Hematopoietic multipotent progenitor cell treated with erythropoietin and hydrocortisone succinate and interleukin-3 and kit ligand, for 4 days (in vitro differentiated cells): ENCODE data around the gene HEMGN.
A peak's percentile ranks its signal among the peaks of the same experiment; 100 is the strongest.
"Not testable (repeated sequence)": the region's sequence is repeated elsewhere in the genome, so short reads cannot be mapped to it uniquely, and the experiment has no call there.

ENCODE experiments used
- DNase-seq: peaks from one replicate; pipeline ENCODE4 v3.0.0-alpha.2; 2015

The HEMGN gene

DNA sequence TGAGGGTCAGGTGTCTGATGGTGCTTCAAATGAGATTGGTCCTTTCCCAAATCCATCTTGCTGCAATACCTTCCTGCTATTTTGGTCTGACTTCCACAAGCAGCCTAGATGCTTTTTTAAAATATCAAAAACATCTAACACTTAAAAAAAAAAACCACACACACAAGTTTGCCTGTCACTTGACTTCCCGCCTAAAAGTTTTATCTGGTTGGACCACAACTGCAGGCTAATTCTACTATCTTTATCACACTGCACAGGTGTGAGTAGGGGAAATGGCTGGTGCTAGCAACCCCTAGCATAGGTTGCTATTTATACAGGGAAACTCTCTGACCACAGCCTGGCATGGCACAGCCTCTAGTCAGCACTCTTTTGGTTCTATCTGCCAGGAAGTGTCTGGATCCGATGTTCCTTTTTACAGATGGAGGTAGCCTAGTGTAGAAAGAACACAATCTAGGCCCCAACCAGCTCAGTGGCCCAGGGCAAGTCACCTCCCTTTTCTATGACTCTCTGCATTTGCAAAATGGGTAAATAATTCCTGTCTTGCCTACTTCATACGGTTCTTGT is at the start of gene HEMGN:
TSS of gene HEMGN (minus strand) at position 92 of the 564 bp plus-strand sequence. CDS start at position 56, 36 bp downstream.
- DNase-seq: peak; percentile 98

- peak; percentile 42 for DNase-seq
These were observed 49.5 kb upstream of the HEMGN start for GRCh38 chr9:97987487-97987886.

- peak; percentile 75 for DNase-seq
These were observed 47.3 kb upstream of the HEMGN start for GRCh38 chr9:97985058-97985861.

DNA sequence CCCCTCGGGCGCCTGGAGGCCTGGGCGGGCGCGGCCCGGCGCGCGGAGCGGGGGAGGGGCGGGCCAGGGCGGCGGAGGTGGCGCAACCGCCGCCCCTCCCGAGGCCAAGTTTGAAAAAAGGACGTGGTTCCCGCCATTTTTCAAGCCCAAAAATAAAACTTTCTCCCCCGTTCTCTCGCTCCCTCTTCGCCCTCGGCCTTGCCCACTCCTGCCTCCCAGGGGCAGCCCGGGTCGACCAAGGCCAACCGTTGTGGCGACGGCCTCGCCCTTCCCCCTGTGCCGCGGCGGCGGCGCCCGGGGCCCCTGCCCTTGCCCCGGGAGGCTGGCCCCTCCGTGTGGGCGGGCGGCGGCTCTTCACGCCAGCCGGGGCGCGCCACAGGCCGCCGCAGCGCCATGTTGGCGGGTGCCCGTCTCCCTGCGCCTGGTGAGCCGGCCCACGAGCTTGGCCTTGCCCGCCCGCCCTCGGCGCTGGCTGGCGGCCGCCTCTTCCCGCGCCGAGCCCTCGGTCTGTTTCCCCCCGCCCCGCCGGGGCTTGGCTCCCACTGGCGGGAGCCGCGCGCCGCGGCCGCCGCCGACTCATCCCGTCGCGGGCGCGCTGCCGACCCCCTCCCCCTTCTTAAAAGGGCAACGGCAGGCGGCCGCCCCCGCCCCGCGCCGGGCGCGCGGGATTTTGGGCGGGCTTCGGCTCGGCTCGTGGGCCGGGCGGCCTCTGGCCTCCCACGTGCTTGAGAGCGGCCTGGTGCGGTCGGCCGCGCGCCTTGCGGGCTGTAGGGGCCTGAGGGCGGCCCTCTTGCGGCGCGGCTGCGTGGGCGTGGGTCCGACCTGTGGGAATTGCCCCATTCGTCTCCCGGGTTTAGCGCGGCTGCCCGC is 46.5 kb upstream of the HEMGN start:
- peak; percentile 89 for DNase-seq

DNA sequence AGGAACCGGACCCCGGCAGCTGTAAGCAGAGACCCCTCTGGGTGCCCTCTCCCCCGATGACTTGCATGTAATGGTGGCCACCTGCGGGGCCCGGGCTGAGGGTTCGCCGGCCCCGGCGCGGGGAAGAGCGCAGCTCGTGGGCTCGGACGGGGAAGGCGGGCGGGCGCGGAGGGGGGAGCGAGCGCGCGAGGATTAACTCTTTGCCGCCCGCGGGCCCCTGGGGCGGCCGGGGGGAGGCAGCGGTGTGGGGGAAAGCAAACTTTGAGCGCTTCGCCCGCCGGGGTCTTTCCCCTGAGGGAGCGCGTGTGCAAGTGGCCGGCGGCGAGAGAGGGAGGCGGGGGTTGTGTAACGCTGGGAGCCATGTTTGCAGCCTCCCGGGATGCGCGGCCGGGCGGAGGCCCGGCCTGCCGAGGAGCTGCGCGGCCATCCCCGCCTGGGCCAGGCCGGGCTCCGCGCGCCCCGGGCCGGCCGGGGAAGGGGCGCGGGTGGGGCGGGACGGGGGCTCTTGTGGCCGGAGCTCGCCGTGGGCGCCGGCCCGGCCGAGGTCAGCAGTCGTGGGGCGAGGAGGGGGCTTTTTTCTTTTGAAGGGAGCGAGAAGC is 45.7 kb upstream of the HEMGN start:
- DNase-seq: peak; percentile 65

GRCh38 chr9:97982683-97983588 is 45.0 kb upstream of the HEMGN start, which contains the start of gene ANP32B:
TSS of gene ANP32B (plus strand) at chr9:97983341. CDS start at chr9:97983556, 215 bp downstream.
- DNase-seq: peak; percentile 98

DNA sequence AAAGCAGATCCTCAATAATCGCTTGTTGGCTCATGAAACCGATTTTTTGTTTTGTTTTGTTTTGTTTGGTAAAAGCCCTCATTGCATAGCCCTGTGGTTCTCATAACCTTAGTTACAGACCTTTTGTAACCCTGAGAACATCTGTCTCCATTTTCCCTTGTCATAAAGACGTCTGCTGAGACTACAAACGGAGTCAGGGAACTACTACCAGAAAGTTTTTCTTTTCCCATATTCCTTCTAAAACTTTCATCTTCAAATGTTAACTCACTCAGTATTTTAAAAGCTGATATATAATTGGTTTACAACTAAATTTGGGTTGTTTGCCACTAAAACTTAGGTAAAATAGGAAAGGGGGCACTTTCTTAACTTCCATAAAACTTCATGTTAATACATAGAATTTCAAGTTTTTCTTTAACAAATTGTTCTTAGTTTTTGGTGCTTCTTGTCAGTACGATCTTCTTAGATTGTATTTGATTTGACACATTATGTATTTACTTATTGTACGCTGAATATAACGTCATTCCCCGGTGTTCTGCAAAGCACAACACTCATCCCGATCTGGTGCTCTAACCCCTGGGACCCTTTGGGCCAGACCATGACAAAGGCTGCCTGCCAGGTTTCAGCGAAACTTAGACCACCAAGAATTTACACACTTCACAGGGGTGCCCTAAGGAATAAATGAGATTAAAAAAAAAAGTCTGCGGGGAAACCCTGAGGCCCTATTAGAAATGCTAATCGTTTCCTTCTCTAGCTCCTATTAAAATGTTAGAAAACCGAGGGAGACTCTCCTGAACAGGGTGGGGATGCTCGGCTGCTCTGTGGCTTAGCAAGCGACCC is 44.1 kb upstream of the HEMGN start:
- DNase-seq: peak; percentile 49

DNA sequence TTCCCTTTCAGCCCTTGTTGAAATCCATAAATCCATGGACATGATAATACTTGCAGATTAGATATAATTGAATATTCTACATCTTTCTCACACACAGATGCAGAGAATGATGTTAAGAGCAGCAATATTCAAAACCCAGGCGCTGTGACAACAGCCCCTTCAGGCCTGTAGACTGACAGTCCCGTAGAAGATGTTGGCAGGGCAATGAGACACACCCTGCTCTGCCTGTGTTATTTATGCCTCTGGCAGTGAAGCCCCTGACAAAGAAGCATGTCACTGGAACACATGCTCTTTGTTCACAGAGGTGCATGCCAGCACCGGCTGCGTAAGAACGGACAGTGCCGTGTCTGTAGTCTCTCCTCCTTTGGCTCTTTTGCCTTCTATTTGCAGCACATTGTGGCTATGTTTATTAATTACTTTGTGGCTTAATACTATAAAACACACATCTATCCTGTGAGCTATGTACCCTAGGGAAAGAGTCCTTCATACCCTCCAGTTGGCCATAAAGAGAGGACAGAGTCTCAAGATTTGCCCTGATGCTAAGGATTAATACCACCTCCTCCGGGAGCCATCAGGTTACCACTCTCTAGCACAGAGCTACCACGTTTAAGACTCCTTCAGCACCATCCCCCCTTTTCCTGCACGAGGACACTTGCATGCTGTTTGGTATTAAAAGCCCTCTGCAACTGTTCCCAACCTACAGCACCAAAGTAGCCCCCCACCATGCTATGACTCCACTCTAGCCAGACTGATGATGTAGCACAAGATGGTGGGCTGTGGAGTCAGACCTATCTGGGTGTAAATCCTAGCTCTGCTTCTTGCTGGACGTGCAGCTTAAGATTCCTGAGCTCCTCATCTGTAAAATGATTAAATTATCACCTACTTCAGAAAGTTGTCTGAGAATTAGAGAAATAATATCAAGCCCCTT is 43.2 kb upstream of the HEMGN start:
- peak; percentile 67 for DNase-seq

DNA sequence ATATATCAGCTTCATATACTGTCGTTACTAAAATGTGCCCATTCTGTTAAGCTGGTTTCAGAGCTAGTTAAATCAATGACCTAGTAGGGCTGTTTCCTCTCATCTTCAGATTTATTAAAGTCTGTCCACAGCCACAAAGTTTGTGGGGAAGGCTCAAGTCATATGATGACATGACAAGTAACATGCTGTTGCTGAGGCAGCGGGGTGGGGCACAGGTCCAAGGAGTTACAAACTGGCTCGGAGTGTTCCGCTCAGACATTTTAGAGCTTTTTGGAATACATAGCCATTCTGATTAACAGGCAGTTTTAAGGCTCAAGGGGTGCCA is 42.5 kb upstream of the HEMGN start:
- peak; percentile 40 for DNase-seq

- no peak for DNase-seq
These were observed 42.0 kb upstream of the HEMGN start for GRCh38 chr9:97979788-97980478.

GRCh38 chr9:97978371-97979130 is 40.6 kb upstream of the HEMGN start:
- no peak for DNase-seq

- not testable (repeated sequence) for DNase-seq
These were observed 38.7 kb upstream of the HEMGN start for GRCh38 chr9:97976633-97977032.

- DNase-seq: no peak
These were observed 37.4 kb upstream of the HEMGN start for GRCh38 chr9:97975376-97975775.

- DNase-seq: no peak
These were observed 34.8 kb upstream of the HEMGN start for GRCh38 chr9:97972753-97973152.

DNA sequence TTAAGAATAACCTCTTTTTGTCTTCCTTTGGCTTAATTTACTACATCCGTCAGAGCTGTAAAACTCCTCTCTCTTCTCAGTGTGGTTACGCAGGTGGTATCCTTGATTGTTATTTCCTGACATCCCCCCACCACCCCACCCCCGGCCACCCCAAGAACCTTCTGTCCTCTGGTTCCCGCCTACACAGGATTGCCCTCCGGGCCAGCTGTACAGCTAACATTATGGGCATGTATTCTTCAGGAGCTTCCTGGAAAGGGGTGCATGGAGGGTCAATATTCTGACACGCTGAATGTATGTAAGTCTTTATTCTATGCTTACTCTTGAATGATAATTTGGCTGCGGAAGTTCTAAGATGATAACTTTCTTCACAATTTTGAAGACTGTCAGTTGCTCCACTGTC is 32.2 kb upstream of the HEMGN start:
- no peak for DNase-seq

DNA sequence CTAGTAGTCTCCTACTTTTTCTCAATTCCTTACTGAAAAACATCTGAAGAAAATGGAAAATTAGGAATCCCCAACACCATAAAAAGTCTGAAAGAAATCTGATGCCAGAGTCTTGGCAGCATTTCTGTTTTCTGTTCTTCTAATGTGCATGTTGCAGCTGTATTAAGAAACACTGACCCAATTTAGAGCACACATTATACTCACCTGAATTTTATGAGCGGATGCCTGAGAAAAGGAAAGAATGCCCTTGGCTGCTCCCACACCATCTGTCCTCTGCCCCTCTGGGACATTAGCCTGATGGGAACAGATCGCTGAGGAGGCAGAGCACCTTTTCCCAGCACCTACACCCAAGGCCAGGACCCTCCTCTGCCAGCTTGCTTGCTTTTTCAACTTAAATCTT is 31.0 kb upstream of the HEMGN start:
- DNase-seq: no peak

DNA sequence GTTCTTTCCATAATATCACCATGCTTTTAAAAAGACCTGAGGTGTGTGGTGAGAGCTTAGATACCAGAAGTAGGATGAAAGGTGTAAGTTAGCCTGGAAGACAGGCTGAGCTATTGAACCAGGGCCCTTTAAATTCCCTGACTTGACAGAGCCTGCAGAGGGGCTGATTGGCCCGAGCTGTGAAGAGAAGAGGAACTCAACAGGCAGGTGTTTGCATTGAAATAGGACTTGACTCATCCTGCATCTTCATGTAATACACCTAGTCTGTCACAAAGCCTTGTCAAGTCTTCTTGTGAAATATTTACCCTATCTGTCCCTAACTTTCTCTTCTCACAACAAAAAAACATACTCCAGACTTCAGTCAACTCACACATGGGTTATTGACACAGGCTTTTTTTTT is 28.5 kb upstream of the HEMGN start:
- DNase-seq: no peak

- no peak for DNase-seq
These were observed 26.9 kb upstream of the HEMGN start for GRCh38 chr9:97964901-97965300.

GRCh38 chr9:97963232-97963631 is 25.3 kb upstream of the HEMGN start:
- no peak for DNase-seq
